ENCODE data around the gene CHI3L1. TPM values are rescaled to one million over a fixed set of nuclear protein-coding genes. Genes with fewer than 3 reads are reported as not detected.

CHI3L1 gene
- total and polyA plus RNA-seq, 2 donors, result 0.53 to 4.7 TPM

- DNase-seq (ENCODE audit: extremely low spot score), result no peak
- no peak overlapping the region for H3K27ac ChIP-seq (ENCODE audit: low read depth)
- H3K4me3 ChIP-seq (ENCODE audit: low read depth, low read length), result no peak overlapping the region
- 72% methylated on average over 11 of the region's 11 CpGs for WGBS
- H3K4me1 ChIP-seq (ENCODE audit: insufficient read depth), result no peaks in the 10 kb centered on the region
- no peaks in the 10 kb centered on the region for H3K36me3 ChIP-seq (ENCODE audit: insufficient read depth)
Measured at GRCh38 chr1:203143641-203144040, 42.9 kb downstream of the CHI3L1 start.

DNA sequence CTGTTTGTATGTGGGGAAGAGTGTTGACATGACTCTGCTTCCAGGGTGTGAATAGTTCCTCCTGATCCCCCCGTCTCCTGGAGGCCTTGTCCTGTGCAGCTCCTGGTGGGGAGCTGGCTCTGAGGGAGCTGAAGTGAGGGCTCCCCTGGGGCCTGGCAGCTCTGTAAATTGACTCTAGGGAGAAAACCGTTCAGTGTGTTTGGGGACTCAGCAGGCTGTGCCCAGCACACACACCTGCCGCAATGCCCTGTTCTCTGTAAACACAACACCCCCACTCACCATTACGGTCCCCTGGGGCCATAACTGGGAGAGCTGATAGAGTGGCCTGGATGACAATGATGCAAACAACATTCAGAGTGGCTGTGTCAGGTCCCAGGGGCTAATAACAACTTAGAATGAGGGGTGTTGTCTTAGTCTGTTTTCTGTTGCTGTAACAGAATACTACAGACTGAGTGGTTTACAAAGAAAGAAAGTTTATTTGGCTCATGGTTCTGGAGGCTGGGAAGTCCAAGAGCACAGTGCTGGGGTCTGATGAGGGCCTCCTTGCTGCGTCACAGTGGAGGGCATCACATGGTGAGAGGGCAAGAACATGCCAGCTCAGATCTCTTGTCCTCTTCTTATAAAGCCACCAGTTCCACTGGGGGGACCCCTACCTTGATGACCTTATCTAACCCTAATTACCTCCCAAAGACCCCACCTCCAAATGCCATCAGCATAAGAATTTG, 43.7 kb downstream of the CHI3L1 start:
- no peaks in the 10 kb centered on the region for H3K36me3 ChIP-seq (ENCODE audit: insufficient read depth)
- no peak overlapping the region for H3K27ac ChIP-seq (ENCODE audit: low read depth)
- no peak overlapping the region for H3K4me3 ChIP-seq (ENCODE audit: low read depth, low read length)
- H3K4me1 ChIP-seq (ENCODE audit: insufficient read depth), result no peaks in the 10 kb centered on the region
- 83% methylated on average over 5 of the region's 5 CpGs for WGBS
- DNase-seq (ENCODE audit: extremely low spot score), result no peak

DNA sequence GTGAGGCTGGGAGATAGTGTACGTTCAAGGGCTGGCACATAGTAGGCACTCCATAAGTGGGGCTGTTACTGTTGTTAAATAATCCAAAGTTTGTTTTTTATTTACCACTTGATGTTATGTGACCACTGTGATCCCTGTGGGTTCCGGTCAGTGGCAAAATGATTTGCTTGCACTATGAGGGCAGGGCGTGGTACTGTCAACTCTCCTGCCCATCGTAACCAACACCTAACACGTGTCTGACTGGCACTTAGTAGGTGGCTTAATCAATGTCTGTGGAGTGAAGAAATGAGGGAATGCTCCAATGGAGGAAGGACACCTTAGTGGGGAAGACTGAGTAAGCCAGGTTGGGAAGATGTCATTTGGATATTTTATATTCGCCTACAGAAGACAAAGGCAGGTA, 44.4 kb downstream of the CHI3L1 start:
- no peak overlapping the region for H3K27ac ChIP-seq (ENCODE audit: low read depth)
- no peak for DNase-seq (ENCODE audit: extremely low spot score)
- no peak overlapping the region for H3K4me3 ChIP-seq (ENCODE audit: low read depth, low read length)
- WGBS, result 90% methylated on average over 6 of the region's 6 CpGs
- no peaks in the 10 kb centered on the region for H3K36me3 ChIP-seq (ENCODE audit: insufficient read depth)
- no peaks in the 10 kb centered on the region for H3K4me1 ChIP-seq (ENCODE audit: insufficient read depth)

GRCh38 chr1:203140743-203141520, 45.6 kb downstream of the CHI3L1 start:
- Histone ChIP-seq H3K4me1 (ENCODE audit: insufficient read depth) (no peaks in the 10 kb centered on the region), H3K27ac (ENCODE audit: low read depth) (no peak overlapping the region), H3K4me3 (ENCODE audit: low read depth, low read length) (no peak overlapping the region), H3K36me3 (ENCODE audit: insufficient read depth) (no peaks in the 10 kb centered on the region)
- 63% methylated on average over 5 of the region's 5 CpGs for WGBS
- DNase-seq (ENCODE audit: extremely low spot score), result no peak

GRCh38 chr1:203139976-203140475, 46.5 kb downstream of the CHI3L1 start:
- DNase-seq (ENCODE audit: extremely low spot score), result no peak
- Histone ChIP-seq H3K27ac (ENCODE audit: low read depth) (no peak overlapping the region), H3K4me1 (ENCODE audit: insufficient read depth) (no peaks in the 10 kb centered on the region), H3K4me3 (ENCODE audit: low read depth, low read length) (no peak overlapping the region), H3K36me3 (ENCODE audit: insufficient read depth) (no peaks in the 10 kb centered on the region)
- 87% methylated on average over 8 of the region's 8 CpGs for WGBS

DNA sequence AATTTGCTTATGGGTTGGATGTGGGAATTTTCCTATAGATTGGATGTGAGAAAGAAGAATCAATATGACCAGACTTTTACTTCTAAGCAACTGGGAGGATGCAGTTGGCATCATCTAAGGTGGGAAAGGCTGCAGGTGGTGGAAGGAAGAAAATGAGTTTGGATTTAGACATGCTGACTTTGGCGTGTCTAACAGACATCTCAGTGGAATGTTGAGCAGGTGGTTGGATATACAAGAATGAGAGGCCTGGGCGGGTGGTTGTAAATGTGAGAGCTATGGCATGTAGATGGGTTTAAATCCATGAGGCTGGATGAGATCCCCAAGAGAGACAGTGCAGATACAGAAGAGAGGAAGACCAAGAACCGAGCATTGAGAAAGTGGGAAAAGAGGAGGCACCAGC, 48.4 kb downstream of the CHI3L1 start:
- Histone ChIP-seq H3K36me3 (ENCODE audit: insufficient read depth) (no peaks in the 10 kb centered on the region), H3K27ac (ENCODE audit: low read depth) (no peak overlapping the region), H3K4me1 (ENCODE audit: insufficient read depth) (no peaks in the 10 kb centered on the region), H3K4me3 (ENCODE audit: low read depth, low read length) (no peak overlapping the region)
- 84% methylated on average over 3 of the region's 3 CpGs for WGBS
- no peak for DNase-seq (ENCODE audit: extremely low spot score)

DNA sequence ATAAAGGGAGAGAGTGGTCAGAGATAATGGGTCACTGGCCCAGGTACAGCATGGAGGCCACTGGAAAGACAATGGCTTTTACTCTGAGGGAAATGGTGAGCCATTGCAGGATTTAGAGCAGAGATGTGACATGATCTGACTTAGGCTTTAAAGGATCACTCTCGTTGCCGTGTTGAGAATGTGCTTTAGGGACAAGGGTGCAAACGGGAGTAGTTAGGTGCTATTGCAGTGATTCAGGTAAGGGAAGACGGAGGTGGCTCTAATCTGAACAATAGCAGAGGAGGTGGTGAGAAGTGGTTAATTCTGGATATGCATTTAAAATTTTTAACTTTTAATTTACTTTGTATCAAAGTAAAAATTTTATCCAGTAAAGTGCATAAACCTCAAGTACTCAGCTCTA, 49.2 kb downstream of the CHI3L1 start:
- no peak for DNase-seq (ENCODE audit: extremely low spot score)

DNA sequence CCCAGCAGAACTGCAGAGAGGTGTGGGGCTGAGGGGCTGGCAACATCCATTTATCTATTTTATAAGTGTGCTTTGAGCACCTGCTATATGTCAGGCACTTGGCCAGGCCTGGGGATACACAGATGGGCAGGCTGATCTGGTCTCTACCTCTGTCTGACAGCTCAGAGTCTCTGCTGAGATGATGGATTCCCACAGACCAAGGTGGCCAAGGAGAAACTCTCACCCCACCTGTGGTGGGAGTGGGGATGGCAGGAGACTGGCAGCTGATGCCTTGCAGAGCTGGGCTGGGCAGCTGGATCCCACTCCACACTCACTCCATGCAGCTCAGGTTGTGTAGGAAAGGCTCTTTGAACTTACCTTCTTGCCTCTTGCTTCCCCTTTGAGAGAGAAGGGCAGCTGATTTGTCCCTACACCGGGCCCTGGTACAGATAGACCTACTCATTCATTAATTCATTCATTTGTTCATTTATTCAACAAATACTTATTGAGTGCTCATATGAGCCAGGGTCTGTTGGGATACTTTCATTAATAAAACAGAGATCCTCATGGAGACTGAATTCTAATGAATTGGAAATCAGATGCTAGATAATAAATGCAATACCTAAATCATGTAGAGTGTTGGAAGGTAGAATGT, 50.0 kb downstream of the CHI3L1 start:
- no peak for DNase-seq (ENCODE audit: extremely low spot score)
- Histone ChIP-seq H3K36me3 (ENCODE audit: insufficient read depth) (no peaks in the 10 kb centered on the region), H3K27ac (ENCODE audit: low read depth) (no peak overlapping the region), H3K4me1 (ENCODE audit: insufficient read depth) (no peaks in the 10 kb centered on the region), H3K4me3 (ENCODE audit: low read depth, low read length) (no peak overlapping the region)
- 92% methylated on average over 1 of the region's 1 CpG for WGBS

More for the DNA sequence above, 49.2 kb downstream of the CHI3L1 start:
- no peak overlapping the region for H3K4me3 ChIP-seq (ENCODE audit: low read depth, low read length)
- H3K36me3 ChIP-seq (ENCODE audit: insufficient read depth), result no peaks in the 10 kb centered on the region
- no peaks in the 10 kb centered on the region for H3K4me1 ChIP-seq (ENCODE audit: insufficient read depth)
- WGBS, result 92% methylated on average over 4 of the region's 4 CpGs
- H3K27ac ChIP-seq (ENCODE audit: low read depth), result no peak overlapping the region

GRCh38 chr1:203135636-203136305, 50.7 kb downstream of the CHI3L1 start:
- H3K27ac ChIP-seq (ENCODE audit: low read depth), result no peak overlapping the region
- no peaks in the 10 kb centered on the region for H3K36me3 ChIP-seq (ENCODE audit: insufficient read depth)
- H3K4me1 ChIP-seq (ENCODE audit: insufficient read depth), result no peaks in the 10 kb centered on the region
- DNase-seq (ENCODE audit: extremely low spot score), result no peak
- 62% methylated on average over 8 of the region's 8 CpGs for WGBS
- H3K4me3 ChIP-seq (ENCODE audit: low read depth, low read length), result no peak overlapping the region

DNA sequence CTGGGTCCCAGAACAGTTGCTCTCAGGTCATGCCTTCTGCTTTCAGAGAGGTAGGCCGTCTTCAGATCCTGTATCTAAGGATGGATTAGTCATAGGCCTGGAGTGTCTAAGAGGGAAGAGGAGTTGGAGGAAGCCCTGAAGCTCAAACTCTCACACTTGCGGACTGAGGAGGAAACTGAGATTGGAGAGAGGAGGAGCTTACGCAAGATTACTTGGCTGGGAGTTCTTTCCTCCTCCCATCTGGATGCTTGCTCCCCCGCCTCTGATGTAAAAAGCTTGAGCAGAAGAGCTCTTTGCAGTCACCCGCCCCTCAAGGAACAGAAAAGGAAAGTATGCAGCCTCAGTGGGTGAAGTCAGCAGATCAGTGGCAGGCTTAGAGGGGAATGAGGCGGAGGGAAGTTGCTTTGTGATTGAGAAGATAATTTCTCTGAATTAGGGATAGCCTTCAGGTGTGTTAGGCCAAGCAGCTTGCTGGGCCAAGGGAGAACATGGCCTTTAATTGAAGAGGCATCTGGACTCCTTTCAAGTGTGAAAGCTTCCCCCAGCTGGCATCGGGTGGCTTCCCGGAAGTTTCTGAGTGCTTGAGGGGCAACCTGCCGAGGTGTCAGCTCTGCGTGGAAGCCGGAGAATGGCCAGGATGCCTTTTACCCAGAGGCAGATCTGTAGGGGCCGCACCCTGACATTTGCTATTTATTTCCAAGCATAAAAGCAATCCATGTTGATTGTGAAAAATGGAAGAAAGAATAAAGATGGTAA, 52.4 kb downstream of the CHI3L1 start:
- no peak overlapping the region for H3K27ac ChIP-seq (ENCODE audit: low read depth)

DNA sequence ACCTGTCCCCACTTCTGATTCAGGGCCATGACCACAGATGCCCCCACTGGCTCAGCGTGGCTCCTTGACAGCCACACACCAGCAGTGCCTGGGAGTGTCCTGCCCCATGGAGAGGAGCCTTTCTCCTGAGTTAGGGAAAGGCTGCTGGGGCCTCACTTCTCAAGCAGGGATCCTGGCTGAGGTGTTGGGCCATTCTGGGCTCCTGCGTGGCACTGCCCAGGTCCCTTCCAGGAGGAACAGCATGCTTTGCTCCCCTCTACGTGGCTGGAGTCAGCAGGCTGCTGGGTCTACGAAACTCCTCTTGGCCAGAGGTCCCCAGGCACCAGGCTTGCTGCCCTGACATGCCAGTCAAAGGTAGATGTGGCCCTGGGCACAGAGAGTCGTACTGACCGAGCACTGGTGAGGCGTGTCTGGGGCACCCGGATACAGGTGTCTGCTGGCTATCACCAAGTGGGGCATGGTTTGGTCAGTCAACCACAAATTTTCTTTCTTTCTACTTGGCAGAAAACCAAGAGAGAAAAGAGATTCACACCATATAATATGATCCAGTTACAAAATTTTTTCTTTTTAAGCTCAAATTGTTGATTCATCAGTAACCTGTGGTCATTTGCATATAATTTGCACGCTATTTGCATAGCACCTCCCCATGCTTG, 54.8 kb downstream of the CHI3L1 start:
- Histone ChIP-seq H3K36me3 (ENCODE audit: insufficient read depth) (no peaks in the 10 kb centered on the region), H3K4me3 (ENCODE audit: low read depth, low read length) (no peak overlapping the region), H3K27ac (ENCODE audit: low read depth) (no peak overlapping the region), H3K4me1 (ENCODE audit: insufficient read depth) (no peaks in the 10 kb centered on the region)
- no peak for DNase-seq (ENCODE audit: extremely low spot score)
- 92% methylated on average over 9 of the region's 9 CpGs for WGBS

More for the DNA sequence above, 52.4 kb downstream of the CHI3L1 start:
- Histone ChIP-seq H3K4me3 (ENCODE audit: low read depth, low read length) (no peak overlapping the region), H3K4me1 (ENCODE audit: insufficient read depth) (no peaks in the 10 kb centered on the region), H3K36me3 (ENCODE audit: insufficient read depth) (no peaks in the 10 kb centered on the region)
- WGBS, result 81% methylated on average over 12 of the region's 12 CpGs
- DNase-seq (ENCODE audit: extremely low spot score), result no peak

GRCh38 chr1:203130358-203130985, 56.0 kb downstream of the CHI3L1 start:
- Histone ChIP-seq H3K36me3 (ENCODE audit: insufficient read depth) (no peaks in the 10 kb centered on the region), H3K27ac (ENCODE audit: low read depth) (no peak overlapping the region), H3K4me3 (ENCODE audit: low read depth, low read length) (no peak overlapping the region), H3K4me1 (ENCODE audit: insufficient read depth) (no peaks in the 10 kb centered on the region)
- WGBS, result 83% methylated on average over 3 of the region's 3 CpGs
- no peak for DNase-seq (ENCODE audit: extremely low spot score)

Measured in urinary bladder (tissue), 4 donors.